RPMI7951 (cell line): Measurements from ENCODE around the gene PCSK1. TPM values are rescaled to one million over a fixed set of nuclear protein-coding genes. Genes with fewer than 3 reads are reported as not detected.
"Not testable (repeated sequence)": the region's sequence is repeated elsewhere in the genome, so short reads cannot be mapped to it uniquely, and the experiment has no call there.

Experiments
- DNase-seq: peaks from one replicate; pipeline ENCODE4 v3.0.0-alpha.2; 2012; ENCODE audit warnings: low read depth
- total RNA-seq: library from RNA; depleted of rRNA; stranded (reverse); fragments of >200 nt; shearing (Covaris generic); gene quantifications from 2 replicates; pipeline ENCODE4 v1.2.3, GENCODE V29; 2014; rRNA removed

Gene PCSK1
- total RNA-seq, 1 experiment from 2014 or later = 4.6 TPM

- no peak for DNase-seq
Measured at GRCh38 chr5:96372726-96373380, 60.2 kb downstream of the PCSK1 start.

DNA sequence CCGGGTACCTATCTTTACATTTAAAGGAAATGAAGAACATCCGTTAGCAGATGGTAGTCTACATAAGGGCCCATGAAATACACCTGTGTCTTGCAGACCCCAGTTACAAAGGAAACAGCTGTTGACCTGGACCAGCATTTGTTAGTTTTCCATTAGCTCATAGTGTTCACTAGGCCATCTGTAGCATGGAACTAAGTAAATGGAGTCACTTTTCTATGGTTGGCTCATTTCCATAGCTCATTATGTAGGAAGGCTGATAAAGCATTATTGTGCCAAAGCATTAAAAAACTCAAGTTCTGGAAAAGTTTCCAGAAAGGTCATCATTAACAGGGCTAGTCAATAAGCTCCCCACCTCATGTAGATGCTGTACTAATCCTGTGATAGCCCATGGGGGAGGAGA is 62.1 kb downstream of the PCSK1 start:
- DNase-seq = no peak

GRCh38 chr5:96367337-96367736 is 65.7 kb downstream of the PCSK1 start:
- not testable (repeated sequence) for DNase-seq

GRCh38 chr5:96354237-96354636 is 78.8 kb downstream of the PCSK1 start:
- no peak for DNase-seq

DNA sequence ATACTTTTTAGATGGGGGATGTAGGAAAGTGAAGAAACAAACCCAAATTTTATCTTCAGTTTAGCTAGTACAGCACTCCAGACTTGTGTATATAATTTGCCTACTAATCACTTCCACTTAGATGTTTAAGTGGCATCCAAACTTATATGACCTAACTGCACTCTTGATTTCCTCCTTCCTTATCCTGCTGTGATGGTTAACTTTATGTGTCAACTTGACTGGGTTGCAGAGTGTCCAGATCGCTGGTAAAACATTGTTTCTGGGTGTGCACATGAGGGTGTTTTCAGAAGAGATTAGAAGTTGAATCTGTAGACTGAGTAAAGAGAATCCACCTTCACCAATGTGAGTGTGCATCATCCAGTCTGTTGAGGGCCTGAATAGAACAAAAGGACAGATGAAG is 79.8 kb downstream of the PCSK1 start:
- no peak for DNase-seq

DNA sequence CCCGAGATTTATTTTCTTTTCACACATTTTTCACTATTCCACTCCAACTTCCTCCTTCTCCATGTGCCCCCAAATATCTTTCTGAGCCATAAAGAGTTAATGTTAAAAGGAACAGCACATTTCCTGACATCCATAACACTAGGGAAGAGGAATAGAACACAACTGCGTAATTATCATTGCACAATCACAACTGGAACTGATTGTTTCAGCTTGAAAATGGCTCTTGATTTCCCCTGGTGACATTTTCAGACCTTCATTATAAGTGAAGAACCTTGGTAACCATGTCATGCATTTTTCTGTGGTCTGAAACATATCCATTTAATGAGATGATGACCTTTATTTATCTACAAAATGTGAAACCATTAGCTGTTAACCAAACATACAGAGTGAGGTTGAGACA is 82.4 kb downstream of the PCSK1 start:
- DNase-seq = no peak

DNA sequence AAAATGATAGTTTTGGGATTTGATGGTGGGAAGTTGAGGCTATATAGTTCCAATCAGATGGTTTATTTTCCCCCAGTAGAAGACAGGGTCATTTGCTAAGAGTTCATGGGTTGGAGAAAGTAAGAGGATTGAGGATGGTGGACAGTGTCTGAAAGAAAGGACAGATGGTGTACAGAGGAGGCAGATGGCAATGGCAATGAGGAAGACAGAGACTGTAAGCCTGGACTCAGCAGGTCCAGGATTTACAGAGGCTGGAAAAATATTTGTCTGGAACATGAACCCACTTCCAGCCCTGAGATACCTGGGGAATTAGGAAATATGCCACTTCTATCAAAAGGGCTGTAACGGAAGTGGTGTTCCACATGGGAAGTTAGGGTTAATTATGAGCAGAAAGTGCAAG is 84.5 kb downstream of the PCSK1 start:
- DNase-seq = no peak

DNA sequence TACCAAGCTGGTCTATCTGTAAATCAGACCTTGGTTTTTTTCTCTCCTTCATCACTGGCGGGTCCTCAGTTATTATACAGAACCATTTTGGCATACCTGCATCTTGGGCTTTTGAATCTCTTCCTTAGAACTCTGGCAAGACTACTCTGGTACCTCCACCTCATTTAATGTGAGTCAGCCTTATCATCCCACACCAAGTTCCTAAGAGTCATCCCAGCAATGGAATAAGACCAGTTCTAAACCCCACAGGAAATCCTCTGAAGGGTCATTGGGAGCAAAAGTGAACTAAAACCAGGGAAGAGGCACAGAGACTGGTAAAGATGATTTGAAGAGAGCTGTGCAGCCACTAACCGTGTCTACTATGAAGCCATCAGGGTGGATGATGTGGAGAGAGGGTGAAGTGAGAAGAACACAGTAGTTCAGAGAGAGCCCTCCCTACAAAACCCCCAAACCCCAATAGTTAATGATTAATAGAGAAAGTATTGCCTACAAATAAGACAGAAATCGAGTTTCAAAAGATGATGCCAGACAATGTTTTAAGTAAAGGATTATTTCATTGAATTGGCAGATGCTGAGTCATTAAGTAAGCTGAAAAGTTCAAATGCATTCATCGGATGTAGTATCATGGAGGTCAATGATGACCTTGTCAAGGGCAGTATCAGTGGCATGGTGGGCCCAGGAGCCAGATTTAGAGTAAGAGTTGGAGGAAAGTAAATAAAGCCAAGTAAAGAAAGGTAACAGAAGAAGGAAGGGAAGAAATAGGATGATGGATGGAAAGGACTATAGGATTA is 85.4 kb downstream of the PCSK1 start:
- no peak for DNase-seq

DNA sequence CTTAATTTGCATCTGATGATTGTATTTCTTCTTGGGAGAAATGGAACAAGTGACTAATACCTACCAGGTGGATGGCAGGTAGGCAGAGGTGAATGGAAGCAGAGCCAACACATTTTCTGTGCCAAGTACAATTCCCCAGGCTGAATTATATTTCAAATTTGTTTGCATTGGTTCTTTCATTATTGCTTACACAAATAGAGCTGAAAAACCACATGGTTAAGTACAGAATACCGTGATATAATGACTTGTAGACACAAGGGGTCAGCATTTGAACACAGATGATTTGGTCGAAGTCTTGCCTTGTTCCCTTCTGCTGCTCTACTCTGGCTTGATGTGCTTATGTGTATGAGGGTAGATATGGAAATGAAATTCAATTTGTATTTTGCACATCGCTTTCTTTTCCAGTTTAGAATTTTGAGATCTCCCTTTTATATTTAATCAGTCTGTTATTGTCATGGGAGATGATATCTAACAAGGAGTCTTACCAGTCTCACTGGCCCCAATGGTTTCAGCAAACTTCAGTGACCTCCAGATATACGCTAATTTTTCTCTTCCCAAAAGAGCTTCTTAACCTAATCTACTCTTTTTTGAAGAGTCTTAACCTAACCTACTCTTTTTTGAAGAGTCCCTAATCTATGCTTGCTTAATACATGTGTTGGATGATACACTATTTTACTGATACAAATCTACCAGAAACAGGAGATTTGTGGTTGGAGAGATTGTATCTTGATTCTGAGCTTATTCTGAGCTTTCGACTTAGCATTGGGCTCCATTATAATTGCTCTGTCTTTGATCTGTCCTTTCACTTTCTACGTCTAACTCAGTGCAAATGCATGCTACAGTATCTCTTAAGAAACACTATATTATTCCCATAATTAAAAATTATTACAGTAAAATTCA is 88.1 kb downstream of the PCSK1 start:
- DNase-seq = peak; percentile 66

- no peak for DNase-seq
Measured at GRCh38 chr5:96343094-96343493, 90.0 kb downstream of the PCSK1 start.

GRCh38 chr5:96342581-96342980 is 90.5 kb downstream of the PCSK1 start:
- DNase-seq = no peak

Other genes with a start within 250 kb of the PCSK1 start
- 102 and 134 TPM in 2 replicates for gene CAST, start 229.1 kb upstream of the PCSK1 start, total RNA-seq